GM23248 (cell line): ENCODE data around the gene ADCK2. TPM values are rescaled to one million over a fixed set of nuclear protein-coding genes. Genes with fewer than 3 reads are reported as not detected.
"Not testable (repeated sequence)": the region's sequence is repeated elsewhere in the genome, so short reads cannot be mapped to it uniquely, and the experiment has no call there.

ENCODE experiments used
- DNase-seq: peaks from one replicate; pipeline ENCODE4 v3.0.0-alpha.2; 2015
- H2AFZ ChIP-seq: fragments of 200-600 bp; sonication (generic); 2 replicates; pipeline ENCODE4 v1.6.1; 2016; ENCODE audit warnings: antibody characterized with exemption
- H3F3A ChIP-seq: fragments of 200-600 bp; sonication (generic); 2 replicates; pipeline ENCODE4 v1.6.1; 2016; ENCODE audit warnings: mild to moderate bottlenecking, antibody characterized with exemption, mixed run types; ENCODE audit not compliant: insufficient read depth
- H3K27ac ChIP-seq: fragments of 200-600 bp; sonication (generic); 2 replicates; pipeline ENCODE4 v1.5.1; 2016; ENCODE audit warnings: mild to moderate bottlenecking
- H3K27me3 ChIP-seq: fragments of 200-600 bp; sonication (generic); replicated peaks from 2 replicates; pipeline ENCODE4 v1.6.1; 2016; ENCODE audit warnings: mild to moderate bottlenecking; ENCODE audit not compliant: insufficient read depth
- H3K36me3 ChIP-seq: fragments of 200-600 bp; sonication (generic); 2 replicates; pipeline ENCODE4 v1.6.1; 2016; ENCODE audit warnings: low read depth, mild to moderate bottlenecking
- H3K4me1 ChIP-seq: fragments of 200-600 bp; sonication (generic); 2 replicates; pipeline ENCODE4 v1.6.1; 2016; ENCODE audit warnings: mild to moderate bottlenecking; ENCODE audit not compliant: insufficient read depth
- H3K4me2 ChIP-seq: fragments of 200-600 bp; sonication (generic); one replicate; pipeline ENCODE4 v1.6.1; 2016; ENCODE audit warnings: mild to moderate bottlenecking; ENCODE audit not compliant: unreplicated experiment
- H3K4me3 ChIP-seq: fragments of 200-600 bp; sonication (generic); 2 replicates; pipeline ENCODE4 v1.5.1; 2016; ENCODE audit warnings: mild to moderate bottlenecking
- H3K79me2 ChIP-seq: fragments of 200-600 bp; sonication (generic); 2 replicates; pipeline ENCODE4 v1.6.1; 2016; ENCODE audit warnings: mild to moderate bottlenecking; ENCODE audit not compliant: insufficient read depth
- H3K9ac ChIP-seq: fragments of 200-600 bp; sonication (generic); 2 replicates; pipeline ENCODE4 v1.6.1; 2016; ENCODE audit warnings: mild to moderate bottlenecking
- H3K9me2 ChIP-seq: fragments of 200-600 bp; sonication (generic); 2 replicates; pipeline ENCODE4 v1.6.1; 2016; ENCODE audit warnings: mixed run types, mild to moderate bottlenecking, moderate library complexity; ENCODE audit not compliant: insufficient read depth
- H3K9me3 ChIP-seq: fragments of 200-600 bp; sonication (generic); one replicate; pipeline ENCODE4 v1.6.1; 2017; ENCODE audit warnings: low read depth
- H4K20me1 ChIP-seq: fragments of 200-600 bp; sonication (generic); 2 replicates; pipeline ENCODE4 v1.6.0; 2016; ENCODE audit not compliant: insufficient read depth
- EZH2 ChIP-seq: fragments of 200-600 bp; sonication (generic); IDR thresholded peaks from 2 replicates; pipeline ENCODE4 v1.6.1; 2018; ENCODE audit warnings: antibody characterized with exemption, mild to moderate bottlenecking; ENCODE audit not compliant: insufficient read depth, poor library complexity, severe bottlenecking
- EZH2phosphoT487 ChIP-seq: fragments of 200-600 bp; sonication (generic); IDR thresholded peaks from 2 replicates; pipeline ENCODE4 v1.6.1; 2018; ENCODE audit warnings: antibody characterized with exemption, moderate library complexity, mild to moderate bottlenecking, low read depth; ENCODE audit not compliant: insufficient read depth
- WGBS, 2 experiments: methylation state at CpG; one replicate each; pipeline ENCODE4 v1.1.6; 2015 to 2017; ENCODE audit warnings: low lambda C conversion rate in 2 of 2, low coverage in 1 of 2; ENCODE audit errors: missing lambda C conversion rate in 2 of 2; 5-methylcytosine and 5-hydroxymethylcytosine counted together
- in situ Hi-C: fragments of 300-500 bp; cut with MboI; formaldehyde crosslinking; loops from 2 replicates; pipeline ENCODE4 v1.15.0; 2020
- polyA plus RNA-seq: library from polyadenylated mRNA; unstranded; fragments of >200 nt; fragmentation: Nextera tagmentation; extraction: Ambion mirVana; gene quantifications from 2 replicates; pipeline ENCODE4 v1.2.1, GENCODE V29; 2016
- total RNA-seq: library from RNA; depleted of rRNA; stranded (reverse); fragments of >200 nt; shearing (Covaris generic); gene quantifications from 2 replicates; pipeline ENCODE4 v1.2.3, GENCODE V29; 2014

ADCK2 gene
- total and polyA plus RNA-seq, 2 experiments from 2014 or later = 10.0 to 27.1 TPM

DNA sequence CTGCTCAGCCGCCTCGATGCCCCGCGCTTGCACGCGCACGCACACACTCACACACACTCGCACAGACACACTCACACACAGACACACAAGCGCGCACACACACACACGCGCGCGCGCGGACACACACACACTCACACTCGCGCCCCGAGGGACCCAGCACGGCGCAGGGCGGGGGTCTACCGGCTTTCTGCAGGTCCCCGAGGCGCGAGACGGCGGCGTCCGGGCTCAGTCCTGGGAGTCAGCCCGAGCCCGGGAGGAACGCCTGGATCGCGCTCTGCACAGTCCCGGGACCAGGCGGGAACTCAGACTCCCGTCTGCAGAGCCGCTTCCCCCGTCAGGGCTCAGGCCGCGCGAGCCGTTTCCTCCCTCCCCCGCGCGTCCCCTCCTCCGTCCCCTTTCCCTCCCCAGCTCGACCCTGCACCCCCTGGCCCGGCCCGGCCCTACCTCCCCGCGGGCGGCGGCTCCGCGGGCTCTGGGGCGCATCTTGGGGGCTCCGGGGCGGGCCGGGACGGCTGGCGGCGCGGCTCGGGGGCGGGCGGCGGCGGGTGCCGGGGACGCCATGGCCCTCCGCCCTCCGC lies 32.6 kb upstream of the ADCK2 start:
- Histone ChIP-seq H3K27me3 (no peaks in the 10 kb centered on the region), H2AFZ (peak overlapping the region; percentile 76), H3K9me2 (no peaks in the 10 kb centered on the region), H3K79me2 (no peaks in the 10 kb centered on the region), H3K27ac (no peak overlapping the region), H3K9me3 (no peaks in the 10 kb centered on the region), H3K4me3 (peak overlapping the region; percentile 75), H3K4me2 (peak overlapping the region; percentile 80), H3K9ac (peak overlapping the region; percentile 70), H3K36me3 (no peaks in the 10 kb centered on the region), H4K20me1 (no peaks in the 10 kb centered on the region), H3K4me1 (peaks cover 22% of the 10 kb centered on the region), H3F3A (peaks cover 23% of the 10 kb centered on the region)
- DNase-seq = peak; percentile 83
- in situ Hi-C loops = no loop called here
- 1 to 3% methylated on average over 35 to 59 of the region's 74 CpGs for WGBS, 2 experiments
- no peak for TF ChIP-seq EZH2
- no peak for TF ChIP-seq EZH2phosphoT487

DNA sequence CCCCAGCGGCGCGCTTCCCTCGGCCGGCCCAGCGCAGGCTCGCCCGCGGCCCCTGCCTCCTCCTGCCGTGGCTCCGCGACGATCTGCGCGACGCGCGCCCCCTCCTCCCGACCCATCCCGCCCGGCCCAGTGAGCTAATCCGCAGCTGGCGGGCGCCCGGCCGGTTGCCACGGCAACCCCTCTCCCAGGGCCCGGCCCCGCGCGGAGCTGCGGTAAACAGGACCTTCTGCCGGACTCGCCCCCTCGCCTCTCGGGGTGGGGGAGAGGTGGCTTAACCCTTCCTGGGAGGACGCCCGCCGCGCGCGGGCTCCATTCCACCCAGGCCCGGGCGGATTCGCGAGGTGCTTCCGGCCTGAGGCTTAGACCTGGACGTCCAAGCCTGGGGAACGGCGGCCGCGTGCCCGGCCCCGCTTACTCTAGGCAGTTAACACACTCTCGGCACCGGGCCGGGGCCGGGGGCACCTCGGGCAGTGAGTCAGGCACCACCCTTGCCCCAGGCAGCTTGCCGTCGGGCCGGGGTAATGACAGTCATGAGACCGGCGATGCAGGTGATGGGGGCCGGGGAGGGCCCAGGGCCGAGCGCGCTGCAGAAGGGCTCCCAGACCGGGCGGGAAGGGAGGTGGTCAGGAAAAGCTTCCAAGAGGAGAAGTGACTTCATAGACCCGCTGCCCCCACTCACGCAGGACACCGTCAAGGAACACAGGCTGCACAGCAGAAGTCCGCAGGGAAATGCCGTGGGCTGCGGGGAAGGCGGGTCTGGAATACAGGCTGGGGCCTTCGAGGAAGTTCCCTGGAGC lies 31.8 kb upstream of the ADCK2 start, which contains the start of gene DENND2A:
DENND2A (minus strand) TSS at position 87 of the 797 bp plus-strand sequence. CDS start 38,416 bp downstream, outside the sequence.
- peak within 1 kb of the TSS; percentile 70 for H3K9ac ChIP-seq
- in situ Hi-C loops = no loop called here
- no peak within 1 kb of the TSS for H3K27ac ChIP-seq

DNA sequence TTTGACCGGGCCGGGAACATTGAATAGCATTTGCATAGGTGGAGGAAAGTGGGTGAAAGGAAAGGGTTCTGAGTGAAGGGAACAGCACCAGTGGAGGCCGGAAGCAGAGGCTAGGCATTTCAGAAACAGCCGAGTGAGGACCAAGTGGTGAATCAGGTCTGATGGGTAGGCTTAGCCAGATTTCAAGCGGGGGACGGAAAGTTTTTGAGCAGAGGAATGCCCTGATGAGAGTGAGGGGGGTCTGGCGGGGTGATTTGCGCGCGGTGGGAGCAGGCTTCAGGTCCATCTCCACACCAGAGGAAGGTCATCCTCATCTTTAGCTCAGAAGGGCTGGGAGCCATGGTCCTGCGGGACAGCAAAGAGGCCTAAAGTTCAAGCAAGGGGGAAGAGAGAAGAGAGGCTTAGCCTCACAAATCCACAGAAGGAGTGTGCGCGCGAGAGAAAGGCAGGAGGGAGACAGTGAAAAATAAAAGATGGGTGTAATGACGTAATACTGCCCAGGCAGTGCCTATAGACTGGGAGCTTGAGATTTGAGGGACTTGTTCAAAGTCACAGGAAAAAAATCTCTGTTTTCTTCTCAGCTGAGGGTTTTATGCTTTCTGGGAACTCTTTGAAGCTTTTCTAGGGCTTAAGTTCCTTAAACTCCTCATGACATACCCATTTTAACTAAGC lies 31.1 kb upstream of the ADCK2 start:
- Histone ChIP-seq H3K4me1 (peaks cover 22% of the 10 kb centered on the region), H3F3A (peaks cover 23% of the 10 kb centered on the region), H3K9me3 (no peaks in the 10 kb centered on the region), H3K79me2 (no peaks in the 10 kb centered on the region), H3K36me3 (no peaks in the 10 kb centered on the region), H3K27me3 (no peaks in the 10 kb centered on the region), H3K27ac (no peak overlapping the region), H3K4me3 (no peak overlapping the region), H3K4me2 (no peak overlapping the region), H3K9ac (no peak overlapping the region), H3K9me2 (no peaks in the 10 kb centered on the region), H4K20me1 (no peaks in the 10 kb centered on the region), H2AFZ (no peak overlapping the region)
- in situ Hi-C loops = no loop called here
- no peak for DNase-seq
- TF ChIP-seq EZH2 (no peak), EZH2phosphoT487 (no peak)
- 72 to 73% methylated on average over 12 to 15 of the region's 15 CpGs for WGBS, 2 experiments

More for the DNA sequence above, 31.8 kb upstream of the ADCK2 start, which contains the start of gene DENND2A:
- Histone ChIP-seq H3K9me3 (no peaks in the 10 kb centered on the region), H3K79me2 (no peaks in the 10 kb centered on the region), H3K36me3 (no peaks in the 10 kb centered on the region), H3K4me2 (peak within 1 kb of the TSS; percentile 80), H3F3A (peaks cover 23% of the 10 kb centered on the region), H3K27me3 (no peaks in the 10 kb centered on the region), H3K9me2 (no peaks in the 10 kb centered on the region), H3K4me3 (peak within 1 kb of the TSS; percentile 75), H3K4me1 (peaks cover 22% of the 10 kb centered on the region), H2AFZ (peak within 1 kb of the TSS; percentile 76), H4K20me1 (no peaks in the 10 kb centered on the region)
- DNase-seq = peak; percentile 72
- WGBS, 2 experiments = 10 to 20% methylated on average over 31 to 45 of the region's 78 CpGs
- TF ChIP-seq EZH2 (no peak), EZH2phosphoT487 (no peak)

DNA sequence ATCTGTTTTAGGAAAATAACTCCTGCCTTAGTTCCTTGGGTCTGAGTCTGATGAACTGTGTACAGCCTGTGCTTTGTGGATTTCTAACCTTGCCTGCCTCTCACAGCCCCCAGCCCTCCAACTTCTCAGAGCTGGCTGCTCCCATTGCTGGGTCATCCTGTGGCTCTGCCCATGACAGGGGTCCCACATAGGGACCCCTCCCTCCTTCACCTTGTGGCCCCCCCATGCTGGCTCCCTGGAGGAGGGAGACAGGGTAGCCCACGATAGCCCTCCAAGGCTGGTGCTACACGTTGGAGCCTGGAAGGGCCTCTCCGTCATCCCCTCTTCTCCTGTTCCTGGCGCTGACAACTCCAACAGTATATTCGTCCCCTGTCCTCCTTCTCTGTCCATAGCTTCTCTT lies 29.3 kb upstream of the ADCK2 start:
- H3K9me2 ChIP-seq = no peaks in the 10 kb centered on the region
- no peaks in the 10 kb centered on the region for H3K79me2 ChIP-seq
- no peaks in the 10 kb centered on the region for H3K27me3 ChIP-seq
- in situ Hi-C loops = no loop called here
- no peaks in the 10 kb centered on the region for H3K9me3 ChIP-seq
- H3K27ac ChIP-seq = no peak overlapping the region
- H3F3A ChIP-seq = peaks cover 19% of the 10 kb centered on the region
- WGBS, 2 experiments = 84 to 89% methylated on average over 5 of the region's 5 CpGs
- H3K4me3 ChIP-seq = no peak overlapping the region
- TF ChIP-seq EZH2phosphoT487 = no peak
- no peak for TF ChIP-seq EZH2
- no peak overlapping the region for H3K4me2 ChIP-seq
- no peaks in the 10 kb centered on the region for H3K36me3 ChIP-seq
- no peak overlapping the region for H3K9ac ChIP-seq
- H2AFZ ChIP-seq = no peak overlapping the region
- no peaks in the 10 kb centered on the region for H4K20me1 ChIP-seq
- no peak for DNase-seq
- peaks cover 14% of the 10 kb centered on the region for H3K4me1 ChIP-seq

DNA sequence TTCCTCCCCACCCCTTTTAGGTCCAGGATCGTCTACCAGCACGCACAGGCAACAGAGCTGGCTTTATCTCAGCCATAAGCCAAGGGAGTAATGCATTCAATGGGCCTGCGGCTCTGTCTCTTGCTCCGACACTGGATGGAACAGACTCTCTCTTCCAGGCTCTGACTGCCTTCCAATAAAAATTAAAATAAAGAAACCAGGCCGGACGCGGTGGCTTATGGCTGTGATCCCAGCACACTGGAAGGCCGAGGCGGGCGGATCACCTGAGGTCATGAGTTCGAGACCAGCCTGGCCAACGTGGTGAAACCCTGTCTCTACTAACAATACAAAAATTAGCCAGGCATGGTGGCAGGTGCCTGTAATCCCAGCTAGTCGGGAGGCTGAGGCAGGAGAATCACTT lies 28.0 kb upstream of the ADCK2 start:
- H3F3A ChIP-seq = peaks cover 14% of the 10 kb centered on the region
- H3K4me1 ChIP-seq, H3K79me2 ChIP-seq, H3K9ac ChIP-seq, H3K4me2 ChIP-seq, in situ Hi-C loops, H4K20me1 ChIP-seq, H3K27ac ChIP-seq, H3K27me3 ChIP-seq, H3K9me3 ChIP-seq, H3K36me3 ChIP-seq, H3K9me2 ChIP-seq, H3K4me3 ChIP-seq, DNase-seq, H2AFZ ChIP-seq: not testable (repeated sequence)
- WGBS, 2 experiments = 91 to 94% methylated on average over 13 of the region's 13 CpGs
